GM19397 (cell line): Measurements from ENCODE around the gene PLXNA4.

Experiments used
- ATAC-seq: cut with Tn5 transposase; IDR thresholded peaks from one replicate; pipeline ENCODE4 v1.9.1; 2021; ENCODE audit warnings: mild to moderate bottlenecking, moderate library complexity; ENCODE audit not compliant: unreplicated experiment

Gene PLXNA4

DNA sequence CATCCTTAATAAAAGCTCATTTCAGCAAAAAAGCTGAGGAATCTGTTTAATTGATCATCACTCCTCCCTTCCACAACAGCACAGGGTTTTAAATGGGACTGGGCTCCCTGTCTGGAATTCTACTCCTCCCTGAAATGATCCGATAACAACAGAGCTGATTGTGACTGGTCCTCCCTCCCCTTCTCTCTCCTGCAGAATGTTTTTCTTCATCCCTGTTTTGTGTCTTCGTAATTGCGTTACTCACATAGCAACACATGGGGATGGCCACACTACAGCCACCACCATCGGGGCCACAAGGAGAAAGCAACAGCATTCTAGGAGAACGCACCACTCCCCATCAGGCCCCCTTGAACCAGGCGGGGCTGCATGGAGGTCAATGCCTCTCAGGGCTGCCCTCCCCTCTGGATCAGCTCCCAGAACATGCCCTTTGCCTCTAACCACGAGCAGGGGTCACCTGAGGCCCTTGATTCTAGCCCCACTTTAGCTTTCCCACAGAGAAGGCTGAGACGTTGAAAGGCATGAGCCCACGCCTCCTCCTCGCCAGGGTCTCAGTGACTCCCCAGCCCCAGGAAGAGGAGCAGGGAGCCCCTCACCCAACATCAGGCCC is 152.6 kb downstream of the PLXNA4 start:
- ATAC-seq = no peak

DNA sequence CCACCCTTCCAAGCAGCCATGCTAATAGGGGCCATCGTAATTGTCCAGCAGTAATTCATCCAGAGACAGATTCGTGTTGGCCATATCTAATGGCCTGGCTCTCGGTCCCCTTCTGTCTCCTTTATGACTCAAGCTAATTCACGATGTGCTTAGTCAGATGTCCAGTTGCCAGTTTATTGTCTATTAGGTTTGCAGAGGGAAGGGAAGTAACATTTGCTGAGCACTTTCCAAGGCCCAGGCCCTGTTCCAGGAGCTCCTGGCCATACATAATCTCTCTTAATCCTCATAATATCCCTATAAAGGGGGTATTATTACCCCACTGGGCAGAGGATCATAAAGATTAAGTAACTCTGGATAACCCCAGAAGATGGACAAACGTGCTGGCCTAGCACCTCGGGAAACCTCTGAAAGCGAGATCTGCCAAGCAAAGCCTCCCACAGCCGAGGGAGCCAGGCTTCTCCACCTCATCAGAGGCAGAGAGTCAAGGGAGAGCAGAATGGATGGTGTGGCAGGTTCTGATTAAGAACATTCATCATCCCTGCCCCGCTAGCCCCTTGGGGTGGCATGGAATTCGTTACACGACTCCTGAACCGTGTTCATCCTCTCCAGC is 153.7 kb downstream of the PLXNA4 start:
- no peak for ATAC-seq

DNA sequence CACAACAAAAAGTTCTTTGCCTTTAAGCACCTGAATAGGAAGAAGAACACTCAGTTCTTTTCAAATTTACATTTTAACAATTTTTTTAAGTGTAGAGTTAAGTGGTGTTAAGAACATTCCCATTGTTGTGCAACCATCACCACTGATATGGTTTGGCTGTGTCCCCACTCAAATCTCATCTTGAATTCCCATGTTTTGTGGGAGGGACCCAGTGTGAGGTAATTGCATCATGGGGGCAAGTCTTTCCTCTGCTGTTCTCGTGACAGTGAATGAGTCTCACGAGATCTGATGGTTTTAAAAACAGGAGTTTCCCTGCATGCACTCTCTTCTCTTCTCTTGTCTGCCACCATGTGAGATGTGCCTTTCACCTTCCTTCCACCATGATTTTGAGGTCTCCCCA is 155.7 kb downstream of the PLXNA4 start:
- no peak for ATAC-seq

DNA sequence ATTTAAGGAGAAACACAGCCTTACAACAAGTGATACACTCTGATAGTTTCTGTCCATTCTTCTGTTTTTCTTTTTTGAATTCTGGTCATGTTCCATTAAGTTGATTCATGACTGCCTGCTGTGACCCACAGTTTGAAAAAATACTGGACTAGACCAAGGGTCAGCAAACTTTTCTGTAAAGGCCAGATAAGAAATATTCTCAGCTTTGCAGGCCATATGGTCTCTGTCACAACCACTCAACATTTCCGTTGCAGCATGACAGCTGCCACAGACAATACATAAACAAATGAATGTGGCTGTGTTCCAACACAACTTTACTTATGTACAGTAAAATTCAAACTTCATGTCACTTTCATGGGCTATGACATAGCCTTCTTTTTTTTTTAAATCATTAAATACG is 156.7 kb downstream of the PLXNA4 start:
- no peak for ATAC-seq

DNA sequence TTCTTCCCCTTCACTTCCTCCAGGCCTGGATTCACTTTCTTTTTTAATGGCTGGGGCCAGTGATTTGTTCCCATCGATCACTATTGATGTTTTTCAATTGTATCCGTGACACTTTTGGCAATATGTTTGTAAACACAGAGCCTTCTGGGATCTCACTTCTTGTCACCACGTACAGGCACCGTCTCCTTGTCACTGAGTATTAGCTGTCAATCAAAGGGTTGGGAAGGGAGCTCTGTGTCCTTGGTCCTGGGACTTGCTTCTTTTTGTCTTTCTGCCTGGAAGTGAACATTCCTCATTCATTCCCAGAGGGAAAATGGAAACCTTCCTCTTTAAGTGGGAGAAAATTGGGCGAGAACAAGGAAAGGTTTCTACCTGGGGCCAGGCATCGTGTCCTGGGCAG is 157.4 kb downstream of the PLXNA4 start:
- ATAC-seq = no peak

DNA sequence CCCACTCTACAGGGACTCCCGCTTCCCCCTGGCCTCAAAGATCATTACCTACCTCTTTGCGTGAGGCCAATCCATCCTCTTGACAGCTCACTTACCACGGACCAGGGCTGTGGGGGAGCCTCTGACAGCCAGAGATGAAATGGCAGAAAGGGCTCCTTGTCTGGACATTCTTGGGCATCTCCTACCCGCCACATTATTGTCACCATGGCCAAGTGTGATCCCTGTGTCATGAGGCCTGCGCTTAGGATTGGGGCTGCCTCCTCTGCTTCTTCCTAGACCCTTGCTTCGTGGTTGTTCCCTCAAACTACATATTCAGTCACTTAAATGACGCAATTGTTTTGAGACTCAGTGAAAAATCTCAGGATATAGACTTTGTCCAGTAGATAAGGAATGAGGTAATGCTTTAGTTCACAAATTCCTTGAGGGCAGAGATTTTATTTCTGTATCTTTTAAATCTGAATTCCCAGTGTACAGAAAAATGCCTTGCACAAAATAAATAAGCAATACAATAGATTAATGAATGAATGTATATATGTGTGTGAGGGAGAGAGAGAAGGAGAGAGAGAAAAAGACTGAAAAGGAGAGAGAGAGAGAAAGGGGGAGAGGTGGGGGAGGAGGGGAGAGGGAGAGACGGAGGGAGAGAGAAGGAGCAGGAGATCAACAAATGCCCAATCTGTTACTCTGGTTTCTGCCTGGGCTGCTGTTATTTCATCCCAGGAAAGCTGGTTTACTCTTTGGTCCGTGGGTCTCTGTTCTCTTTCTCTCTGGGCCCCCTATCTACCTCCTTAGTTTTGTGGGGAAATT is 159.0 kb downstream of the PLXNA4 start:
- no peak for ATAC-seq

DNA sequence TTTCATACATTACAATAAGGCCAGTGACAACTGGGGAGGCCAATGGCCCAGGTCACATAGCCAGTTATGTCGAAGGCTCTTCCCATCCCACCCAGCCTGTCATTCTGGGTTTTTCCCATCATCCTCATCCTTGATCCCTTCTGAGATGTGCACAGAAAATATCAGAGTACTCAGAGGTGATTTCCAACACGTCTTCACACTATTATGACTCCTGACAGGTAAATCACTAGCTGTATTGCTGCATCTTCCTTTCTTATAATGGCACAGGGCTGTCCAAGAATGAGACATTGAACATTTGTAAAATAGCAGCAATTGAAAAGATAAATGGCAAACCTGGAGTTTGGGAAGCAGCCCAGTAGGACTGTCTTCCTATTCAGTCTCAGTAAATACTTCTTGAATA is 159.9 kb downstream of the PLXNA4 start:
- no peak for ATAC-seq

DNA sequence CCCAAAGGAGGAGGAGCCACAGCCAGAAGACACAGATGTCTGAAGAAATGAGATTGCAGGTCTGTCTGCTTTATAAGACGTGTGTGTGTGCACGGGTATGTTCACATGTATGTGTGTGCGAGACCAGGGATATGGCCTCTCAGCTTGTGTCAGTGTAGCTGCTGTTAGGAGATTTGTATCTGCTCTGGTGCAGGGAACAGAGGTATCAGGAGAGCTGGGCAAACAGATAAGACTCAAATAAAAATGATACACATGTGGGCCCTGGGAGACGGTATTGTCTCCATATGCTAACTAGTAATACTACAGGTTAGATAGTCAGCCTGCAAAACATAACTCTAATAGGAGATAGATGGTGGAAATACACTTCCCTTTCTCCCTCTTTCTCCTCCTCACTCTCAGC is 161.0 kb downstream of the PLXNA4 start:
- ATAC-seq = no peak

DNA sequence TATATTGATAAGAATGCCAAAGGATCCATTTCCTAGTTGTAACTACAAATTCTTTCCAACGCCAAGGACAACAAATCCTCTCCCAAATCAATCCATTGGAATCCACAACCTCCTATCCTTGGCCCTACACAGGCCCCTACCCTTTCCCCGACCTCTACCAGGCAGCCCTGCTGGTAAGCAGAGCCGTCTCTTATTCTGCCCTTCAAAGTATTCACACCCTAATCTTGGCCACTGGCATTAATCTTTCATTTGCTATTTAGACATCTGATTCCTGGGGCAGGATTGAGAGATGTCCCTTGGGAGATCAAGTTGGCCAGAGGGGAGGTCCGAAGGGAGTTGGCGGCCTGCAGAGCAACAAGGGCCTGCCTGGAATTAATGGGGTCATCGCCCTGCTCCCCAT is 161.4 kb downstream of the PLXNA4 start:
- no peak for ATAC-seq

DNA sequence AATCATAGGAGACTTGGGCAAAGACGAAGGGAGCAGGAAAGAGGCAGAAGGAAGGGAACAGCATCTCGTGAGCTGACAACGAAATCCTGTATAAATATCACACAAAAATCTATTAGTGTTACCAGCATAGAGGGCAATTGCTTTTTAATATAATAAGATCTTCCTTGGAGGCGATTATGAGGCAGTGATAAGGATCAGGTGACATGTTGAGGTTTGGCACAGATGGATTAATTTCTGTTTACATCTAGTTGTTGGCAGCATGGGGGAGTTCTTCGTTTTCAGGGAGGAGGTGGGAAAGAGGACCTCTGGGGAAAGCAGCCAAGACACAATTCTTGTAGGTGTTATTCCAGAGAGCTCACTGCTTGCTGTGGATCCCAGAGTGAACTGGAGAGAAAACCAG is 163.8 kb downstream of the PLXNA4 start:
- no peak for ATAC-seq

DNA sequence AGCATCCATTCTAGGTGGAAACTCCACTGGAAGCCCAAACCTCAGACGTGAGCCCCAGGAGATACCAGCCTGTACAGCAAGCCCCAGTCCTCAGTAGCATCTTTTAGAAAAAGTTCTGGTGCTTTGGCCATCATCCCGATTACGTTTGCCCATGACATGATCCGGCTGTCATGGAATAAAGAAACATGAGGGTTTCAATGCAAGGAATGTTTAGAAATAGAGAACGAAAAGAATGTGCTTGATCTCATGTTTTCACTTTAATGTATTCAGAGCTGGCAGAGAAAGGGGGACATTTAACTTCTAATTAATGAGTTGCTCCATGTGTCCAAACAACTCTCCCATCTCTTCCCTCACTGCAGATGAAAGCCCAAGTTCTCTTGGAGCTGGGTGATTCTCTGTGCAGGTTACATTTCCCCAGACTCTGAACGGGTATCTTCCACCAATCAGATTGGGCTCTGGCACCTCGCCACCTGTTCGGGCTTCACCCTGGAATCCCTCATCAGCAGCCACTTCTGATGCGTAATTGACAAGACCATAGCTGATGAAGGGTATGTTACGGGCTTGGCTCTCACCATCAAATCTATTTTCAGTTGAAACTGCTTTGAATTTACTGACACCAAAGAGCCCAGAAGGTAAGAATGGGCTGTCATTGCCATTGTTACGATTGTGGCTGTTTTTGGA is 165.3 kb downstream of the PLXNA4 start:
- no peak for ATAC-seq

DNA sequence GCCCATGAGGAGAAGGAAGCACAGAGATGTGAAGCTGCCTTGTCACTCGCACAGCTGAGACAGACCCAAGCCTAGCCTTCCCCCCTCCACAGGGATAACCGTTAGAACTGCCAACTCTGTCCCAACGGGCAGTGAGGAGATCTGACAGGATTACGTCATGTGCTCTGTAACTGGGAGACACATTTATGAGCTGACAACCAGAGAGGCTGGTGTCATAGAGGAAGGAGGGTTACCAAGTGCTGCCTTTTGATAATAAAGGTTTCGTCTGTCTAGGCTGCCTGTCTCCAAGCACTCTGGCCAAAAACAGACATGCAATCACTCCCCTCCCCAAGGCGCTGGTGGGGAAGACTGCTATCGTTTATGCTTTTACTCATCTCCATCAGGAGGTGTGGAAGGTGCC is 165.9 kb downstream of the PLXNA4 start:
- ATAC-seq = no peak

DNA sequence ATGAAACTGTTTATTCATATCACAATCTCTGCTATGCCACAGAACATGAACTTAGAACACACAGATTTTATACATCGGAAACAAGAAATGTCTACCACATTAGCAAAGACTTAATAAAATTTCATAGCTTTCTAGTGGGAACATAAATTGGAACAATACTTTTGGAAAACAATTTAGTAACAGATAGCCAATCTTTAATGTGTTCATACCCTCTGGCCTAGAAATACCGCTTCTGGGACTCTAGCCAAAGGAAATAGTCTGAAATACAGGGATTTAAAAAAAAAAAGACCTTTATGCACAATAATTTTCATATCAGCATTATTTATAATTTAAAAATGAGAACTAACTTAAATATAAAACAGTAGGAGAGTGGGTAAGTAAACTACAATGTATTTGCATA is 168.5 kb downstream of the PLXNA4 start:
- ATAC-seq = no peak

DNA sequence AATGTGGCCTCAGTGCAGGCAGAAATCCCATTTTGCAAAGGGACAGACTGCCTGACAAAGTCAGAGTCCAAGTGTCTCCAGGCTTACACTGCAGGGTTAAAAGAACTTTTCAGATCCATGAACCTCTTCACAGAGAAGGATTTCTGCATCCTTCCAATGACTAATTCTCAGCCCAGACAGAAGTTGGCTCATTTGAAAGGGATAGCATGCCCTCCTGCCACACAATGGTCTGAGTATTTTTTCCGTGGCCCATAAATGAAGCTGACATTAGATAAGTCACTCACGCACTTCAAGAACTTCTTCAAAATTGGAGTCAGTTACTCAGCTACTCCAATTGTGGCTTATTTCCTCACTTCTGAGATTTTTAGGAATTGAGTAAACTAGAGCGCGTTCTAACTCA is 170.2 kb downstream of the PLXNA4 start:
- ATAC-seq = no peak

DNA sequence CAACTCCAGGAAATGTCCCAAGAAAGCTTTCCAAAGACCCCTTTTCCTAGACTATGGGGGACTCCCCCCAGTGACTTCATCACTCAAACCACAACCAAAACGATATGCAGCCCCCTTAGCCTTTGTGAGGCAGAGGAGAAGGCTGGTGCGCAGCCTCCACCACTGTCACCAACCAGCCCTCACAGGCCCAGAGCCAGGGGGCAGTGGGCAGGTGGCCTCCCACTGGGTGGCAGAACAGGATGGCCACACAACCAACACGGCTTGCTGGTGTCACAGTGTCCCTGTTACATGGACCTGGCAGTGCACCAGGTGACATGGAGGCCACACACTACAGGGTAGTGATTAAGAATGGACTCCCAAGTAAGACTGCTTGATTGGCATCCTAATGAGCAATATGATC is 172.0 kb downstream of the PLXNA4 start:
- no peak for ATAC-seq

DNA sequence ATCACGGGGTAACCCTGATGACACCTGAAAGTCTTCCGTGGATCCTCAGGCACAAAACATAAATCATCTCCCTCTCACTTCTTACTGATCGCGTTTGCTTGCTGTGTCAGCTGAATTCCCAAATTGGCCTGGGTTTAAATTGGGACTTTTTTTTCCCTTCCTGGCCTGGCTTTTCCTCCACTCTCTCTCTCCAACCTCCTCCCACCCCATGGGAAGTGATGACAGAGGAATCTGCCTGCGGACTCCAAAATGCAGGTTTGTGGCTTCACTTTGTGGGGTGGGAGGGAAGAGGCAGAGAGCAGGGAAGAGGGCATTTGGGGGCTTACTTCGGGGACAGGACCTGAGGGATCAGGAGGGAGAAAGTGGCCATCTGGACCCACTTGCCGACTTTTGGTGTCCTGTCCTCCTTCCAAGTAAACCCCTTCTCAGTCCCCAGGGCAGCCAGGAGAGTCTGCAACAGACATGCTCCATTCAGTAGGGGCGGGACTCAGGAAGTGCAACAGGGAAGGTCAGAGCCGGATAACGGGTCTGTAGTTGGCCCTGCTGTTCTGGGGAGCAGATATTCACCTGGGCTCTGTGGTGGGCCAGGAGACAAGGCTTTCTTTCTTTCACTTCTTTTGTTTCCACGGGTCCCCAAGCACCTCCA is 172.7 kb downstream of the PLXNA4 start:
- no peak for ATAC-seq

DNA sequence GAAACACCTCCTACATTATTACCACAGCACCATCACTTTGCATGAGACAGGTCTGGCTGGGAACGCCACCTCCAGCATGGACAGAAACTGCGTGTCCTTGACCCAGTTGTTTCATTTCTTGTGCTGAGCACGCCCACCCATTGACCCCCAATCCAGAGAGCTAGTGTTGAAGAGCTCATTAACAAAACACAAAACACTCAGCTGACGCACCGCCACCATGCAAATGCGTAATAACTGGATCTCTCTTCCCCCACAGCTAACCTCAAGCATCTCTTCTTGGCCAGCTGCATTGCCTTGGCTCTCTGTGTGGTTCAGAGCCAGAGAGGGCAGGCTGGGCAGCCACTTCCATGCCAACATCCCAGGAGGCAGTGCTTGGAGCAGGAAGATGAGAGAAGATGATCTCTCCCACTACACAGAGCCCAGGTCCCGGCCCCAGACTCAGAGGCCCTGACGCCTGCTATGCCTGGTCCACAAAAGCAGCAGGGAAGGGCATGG is 173.5 kb downstream of the PLXNA4 start:
- ATAC-seq = no peak

DNA sequence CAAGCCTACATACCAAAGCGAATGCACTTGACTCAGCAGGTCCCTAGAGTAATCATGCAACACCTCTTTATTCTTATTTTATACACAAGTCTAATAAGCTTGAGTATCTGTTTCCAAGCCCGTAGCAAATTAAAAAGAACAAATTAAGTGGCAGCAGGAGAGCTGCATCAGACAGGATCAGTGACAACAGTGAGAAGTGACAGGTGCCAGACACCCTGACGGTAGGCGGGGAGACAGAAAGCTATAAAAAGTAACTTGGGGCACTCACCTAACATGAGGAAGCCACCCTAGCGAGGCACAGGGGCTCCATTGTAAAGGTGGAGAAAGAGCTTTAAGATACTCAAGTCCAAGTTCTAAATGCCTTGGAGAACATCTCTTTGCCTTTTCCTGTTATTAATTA is 174.2 kb downstream of the PLXNA4 start:
- ATAC-seq = no peak

DNA sequence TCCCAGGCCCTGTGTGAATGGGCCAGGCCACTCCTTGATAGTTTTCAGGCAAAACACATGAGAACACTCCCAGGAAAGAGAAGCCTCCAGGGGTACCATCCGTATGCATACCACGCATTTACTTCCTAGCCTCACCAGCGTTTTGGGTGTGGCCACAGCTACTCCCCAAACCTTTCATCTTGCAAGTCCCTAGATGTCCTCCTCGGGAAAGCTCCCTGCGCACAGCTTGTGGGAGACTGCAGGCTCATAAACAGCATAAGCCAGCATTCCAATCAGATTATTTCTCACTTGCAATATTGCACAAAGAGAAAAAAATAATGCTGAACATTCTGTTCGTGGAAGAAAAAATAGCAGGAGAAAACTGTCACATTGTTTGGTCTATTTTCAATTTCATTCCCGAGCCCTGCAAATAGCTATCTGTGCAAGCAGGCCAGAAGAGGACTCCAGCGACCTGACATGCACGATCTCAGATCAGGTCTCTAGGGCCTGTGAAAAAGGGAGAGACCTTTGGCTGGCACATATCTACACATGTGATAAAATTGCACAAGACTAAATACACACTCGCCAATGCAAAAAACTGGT is 175.6 kb downstream of the PLXNA4 start:
- ATAC-seq = no peak

DNA sequence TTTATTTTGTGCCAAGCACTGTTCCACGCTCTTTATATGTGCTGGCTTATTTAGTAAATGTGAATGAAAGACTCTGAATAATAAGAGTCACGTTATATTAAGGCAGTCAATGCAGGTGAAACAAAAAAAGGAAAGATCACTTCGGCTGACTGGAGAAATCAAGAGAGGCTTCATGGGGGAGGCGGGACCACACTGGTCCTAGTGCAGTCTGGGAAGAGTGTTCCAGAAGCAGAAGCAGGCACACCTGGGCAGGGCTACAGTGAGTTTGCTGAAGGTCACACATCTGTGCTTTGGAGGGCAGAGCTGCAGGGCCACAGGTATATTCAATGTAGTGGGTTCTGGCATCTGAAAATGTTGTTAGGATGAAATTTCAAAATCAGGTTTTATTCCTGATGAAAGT is 176.9 kb downstream of the PLXNA4 start:
- ATAC-seq = no peak
